ENCODE measurements around the gene RAB3A.

RAB3A gene

GRCh38 chr19:18203863-18204393 lies at the start of gene RAB3A:
RAB3A (minus strand) TSS chr19:18204042; CDS start chr19:18202740, 1,302 bp downstream.
- peak; percentile 96 to 100 (median 99) for DNase-seq

DNA sequence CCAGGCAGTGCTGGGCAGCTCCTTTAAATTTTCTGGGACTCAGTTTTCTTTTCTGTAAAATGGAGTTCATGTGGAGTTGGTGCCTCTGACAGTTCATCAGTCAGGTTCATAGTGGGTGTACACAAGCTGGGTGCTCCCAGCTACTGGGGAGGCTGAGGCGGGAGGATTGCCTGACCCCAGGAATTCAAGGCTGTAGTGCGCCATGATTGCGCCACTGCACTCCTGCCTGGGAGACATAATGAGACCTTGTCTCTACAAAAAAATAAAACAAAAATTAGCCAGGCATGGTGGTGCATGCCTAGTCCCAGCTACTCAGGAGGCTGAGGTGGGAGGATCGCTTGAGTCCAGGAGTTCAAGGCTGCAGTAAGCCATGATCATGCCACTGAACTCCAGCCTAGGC lies 49.3 kb upstream of the RAB3A start:
- no peak for DNase-seq

- DNase-seq, result no peak
These were observed 48.5 kb upstream of the RAB3A start for GRCh38 chr19:18252370-18252717.

DNA sequence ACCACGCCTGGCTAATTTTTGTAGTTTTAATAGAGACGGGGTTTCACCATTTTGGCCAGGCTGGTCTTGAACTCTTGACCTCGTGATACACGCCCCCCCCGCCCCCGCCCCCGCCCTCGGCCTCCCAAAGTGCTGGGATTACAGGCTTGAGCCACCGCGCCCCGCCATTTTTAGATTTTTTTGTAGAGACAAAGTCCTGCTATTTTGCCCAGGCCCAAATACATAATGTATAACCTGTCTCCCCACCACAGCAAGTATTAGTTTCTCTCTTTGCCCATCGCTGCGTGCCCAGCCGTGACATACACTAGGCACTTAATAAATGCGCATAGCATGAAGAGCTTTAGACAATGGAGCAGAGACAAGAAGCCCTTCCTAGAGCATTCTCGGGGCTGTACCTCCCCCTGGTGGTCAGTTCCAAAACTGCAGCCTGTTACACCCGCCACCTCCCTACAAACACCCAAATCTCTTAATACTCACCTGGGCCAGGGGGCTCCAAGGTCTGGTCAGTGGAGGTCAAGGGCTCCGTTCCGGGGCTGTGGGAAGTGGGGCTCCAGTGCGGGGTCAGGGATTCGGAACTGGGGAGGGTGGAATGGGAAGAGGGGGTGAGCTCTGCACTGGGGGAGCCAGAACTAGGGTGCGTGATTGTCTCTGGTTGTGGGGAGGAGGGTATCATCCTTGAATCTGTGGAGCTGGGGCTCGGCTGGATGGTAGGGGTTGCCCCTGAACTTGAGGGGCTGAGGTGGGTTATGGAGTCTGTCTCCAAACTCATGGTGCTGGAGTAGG lies 47.9 kb upstream of the RAB3A start:
- DNase-seq, result peak; percentile 57 to 88 (median 76)

DNA sequence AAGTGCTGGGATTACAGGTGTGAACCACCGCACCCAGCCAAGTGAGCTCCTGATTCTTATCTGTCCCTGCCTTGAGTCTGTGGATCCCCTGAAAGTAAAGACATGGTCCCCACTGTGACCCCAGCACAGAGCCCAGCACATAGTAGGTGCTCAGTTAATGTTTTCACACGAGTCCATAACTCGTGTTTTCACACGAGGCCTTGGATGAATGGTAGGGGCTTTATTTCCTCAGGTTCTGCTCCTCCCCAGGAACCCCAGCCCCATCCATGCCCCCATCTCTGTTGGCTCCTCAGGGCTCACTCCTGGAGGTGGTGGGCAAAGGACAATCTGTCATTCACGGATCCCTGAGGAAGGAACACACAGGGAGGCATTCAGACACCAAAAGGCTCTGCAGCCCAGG lies 46.0 kb upstream of the RAB3A start:
- DNase-seq, result no peak

DNA sequence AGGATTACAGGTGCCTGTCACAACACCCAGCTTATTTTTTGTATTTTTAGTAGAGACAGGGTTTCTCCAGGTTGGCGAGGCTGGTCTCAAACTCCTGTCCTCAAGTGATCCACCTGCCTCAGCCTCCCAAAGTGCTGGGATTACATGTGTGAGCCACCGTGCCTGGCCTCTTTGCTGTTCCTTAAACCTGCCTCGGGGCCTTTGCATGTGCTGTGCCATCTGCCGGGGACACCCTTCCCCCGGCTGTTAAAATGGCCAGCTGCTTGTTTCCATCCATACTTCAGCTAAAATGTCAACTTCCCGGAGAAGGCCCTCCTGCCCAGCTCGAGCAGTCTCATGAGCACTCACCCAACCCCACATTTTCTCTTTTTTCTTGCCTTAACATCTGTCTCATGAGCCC lies 41.5 kb upstream of the RAB3A start:
- DNase-seq, result no peak

DNA sequence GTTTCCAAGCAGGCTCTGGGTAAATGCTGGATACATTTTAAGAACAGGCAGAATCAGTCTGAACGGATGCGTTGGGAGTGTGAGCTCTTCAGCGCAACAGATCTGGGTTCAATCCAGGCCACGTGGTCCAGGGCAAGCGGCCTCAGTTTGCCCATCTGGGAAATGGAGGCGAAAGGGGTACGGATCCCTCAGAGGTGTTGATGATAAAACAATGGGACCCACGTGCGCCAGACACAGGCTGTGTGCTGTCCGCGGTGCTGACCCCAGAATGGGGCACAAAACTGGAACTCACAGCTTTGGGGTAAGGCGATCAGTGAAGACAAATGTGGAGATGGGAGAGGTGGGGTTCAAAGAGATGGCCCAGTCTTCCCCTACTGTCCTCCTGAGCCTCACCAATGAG lies 35.5 kb upstream of the RAB3A start:
- no peak for DNase-seq

GRCh38 chr19:18234194-18234593 lies 30.4 kb upstream of the RAB3A start:
- DNase-seq, result no peak

DNA sequence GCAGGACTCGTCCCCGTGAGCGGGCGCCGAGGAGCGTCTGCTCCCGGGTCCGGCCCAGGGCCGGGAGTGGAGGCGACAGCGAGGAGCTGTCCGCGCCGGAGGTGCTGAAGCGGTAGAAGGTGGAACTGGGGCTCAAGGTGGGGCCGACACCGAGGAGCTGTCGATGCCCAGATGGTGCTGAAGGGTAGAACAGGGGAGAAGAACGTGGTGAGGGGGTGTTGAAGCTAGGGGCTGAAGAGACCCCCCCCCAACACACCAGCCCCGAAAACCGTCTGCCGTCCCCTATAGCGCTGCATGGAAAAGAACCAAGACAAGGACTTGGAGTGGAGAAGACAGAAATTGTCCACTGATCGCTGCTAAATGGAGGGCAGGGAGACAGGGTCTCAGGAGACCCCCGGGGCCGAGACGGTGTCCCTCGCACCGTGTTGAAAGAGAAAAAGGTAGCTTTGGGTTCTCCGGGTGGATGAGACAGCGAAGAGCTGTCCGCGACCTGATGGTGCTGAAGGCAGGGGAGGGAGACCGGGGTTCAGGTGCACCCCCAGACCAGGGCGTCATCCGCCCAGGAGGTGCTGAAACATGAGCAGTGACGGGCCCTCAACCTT lies 29.5 kb upstream of the RAB3A start:
- DNase-seq, result peak in 5 of 6 experiments; percentile 20 to 55 (median 46)

DNA sequence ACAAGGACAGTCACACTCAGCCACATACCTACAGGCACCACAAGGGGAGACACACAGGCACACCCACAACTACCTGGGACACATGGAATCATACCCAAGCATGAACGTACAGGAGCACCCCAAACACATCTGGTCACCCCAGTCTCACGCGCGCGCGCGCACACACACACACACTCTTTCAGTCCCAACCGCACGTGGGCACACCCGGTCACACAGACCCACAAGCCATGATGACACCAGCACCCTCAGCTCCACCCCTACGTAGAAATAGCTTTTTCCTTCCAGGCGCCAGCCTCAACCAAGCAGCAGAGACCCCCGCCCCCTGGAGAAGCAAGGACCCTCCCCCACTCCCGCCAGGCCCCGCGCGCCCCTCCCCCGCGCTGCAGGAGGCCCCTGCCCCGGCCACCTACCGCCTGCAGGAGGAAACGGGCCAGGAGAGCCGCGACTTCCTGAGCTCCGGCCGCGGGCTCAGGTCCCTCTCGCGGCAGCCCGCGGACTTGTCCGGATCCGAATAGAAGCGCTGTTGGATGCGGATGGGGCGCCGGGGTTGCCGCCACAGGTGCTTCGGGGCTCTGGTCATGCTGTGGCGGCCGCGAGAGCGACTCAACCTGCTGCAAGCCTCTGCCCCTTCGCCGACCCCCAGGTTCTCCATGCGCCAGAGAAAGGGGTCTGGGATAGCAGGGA lies 28.8 kb upstream of the RAB3A start:
- DNase-seq, result no peak

GRCh38 chr19:18231775-18232174 lies 27.9 kb upstream of the RAB3A start:
- no peak for DNase-seq

- no peak for DNase-seq
These were observed 27.3 kb upstream of the RAB3A start for GRCh38 chr19:18230941-18231734.

- no peak for DNase-seq
These were observed 26.1 kb upstream of the RAB3A start for GRCh38 chr19:18229915-18230314.

DNA sequence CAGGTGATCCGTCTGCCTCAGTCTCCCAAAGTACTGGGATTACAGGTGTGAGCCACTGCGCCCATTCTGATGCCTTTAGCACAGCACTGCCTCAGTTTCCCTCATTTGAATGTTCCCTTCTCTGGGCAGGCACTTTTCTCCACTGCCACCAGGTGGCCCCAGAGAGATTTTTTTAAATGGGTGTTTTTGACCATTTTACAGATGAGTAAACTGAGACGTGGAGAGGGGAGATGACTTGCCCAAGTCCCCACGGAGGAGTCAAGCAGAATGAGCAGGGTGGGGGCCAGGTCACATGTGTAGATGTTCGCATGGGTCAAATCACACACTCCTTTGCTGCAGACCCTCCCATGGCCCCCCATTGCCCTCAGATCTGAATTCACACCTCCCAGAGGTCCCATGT lies 25.6 kb upstream of the RAB3A start:
- no peak for DNase-seq

- no peak for DNase-seq
These were observed 24.0 kb upstream of the RAB3A start for GRCh38 chr19:18227781-18228271.

GRCh38 chr19:18226956-18227780 lies 23.3 kb upstream of the RAB3A start:
- no peak for DNase-seq

GRCh38 chr19:18225702-18226468 lies 22.0 kb upstream of the RAB3A start, which contains the start of gene PDE4C:
PDE4C (minus strand) TSS chr19:18226438; CDS start chr19:18226415, 23 bp downstream.
- DNase-seq, result peak in 1 of 6 experiments; percentile 18

GRCh38 chr19:18225355-18225701 lies 21.5 kb upstream of the RAB3A start:
- DNase-seq, result no peak

DNA sequence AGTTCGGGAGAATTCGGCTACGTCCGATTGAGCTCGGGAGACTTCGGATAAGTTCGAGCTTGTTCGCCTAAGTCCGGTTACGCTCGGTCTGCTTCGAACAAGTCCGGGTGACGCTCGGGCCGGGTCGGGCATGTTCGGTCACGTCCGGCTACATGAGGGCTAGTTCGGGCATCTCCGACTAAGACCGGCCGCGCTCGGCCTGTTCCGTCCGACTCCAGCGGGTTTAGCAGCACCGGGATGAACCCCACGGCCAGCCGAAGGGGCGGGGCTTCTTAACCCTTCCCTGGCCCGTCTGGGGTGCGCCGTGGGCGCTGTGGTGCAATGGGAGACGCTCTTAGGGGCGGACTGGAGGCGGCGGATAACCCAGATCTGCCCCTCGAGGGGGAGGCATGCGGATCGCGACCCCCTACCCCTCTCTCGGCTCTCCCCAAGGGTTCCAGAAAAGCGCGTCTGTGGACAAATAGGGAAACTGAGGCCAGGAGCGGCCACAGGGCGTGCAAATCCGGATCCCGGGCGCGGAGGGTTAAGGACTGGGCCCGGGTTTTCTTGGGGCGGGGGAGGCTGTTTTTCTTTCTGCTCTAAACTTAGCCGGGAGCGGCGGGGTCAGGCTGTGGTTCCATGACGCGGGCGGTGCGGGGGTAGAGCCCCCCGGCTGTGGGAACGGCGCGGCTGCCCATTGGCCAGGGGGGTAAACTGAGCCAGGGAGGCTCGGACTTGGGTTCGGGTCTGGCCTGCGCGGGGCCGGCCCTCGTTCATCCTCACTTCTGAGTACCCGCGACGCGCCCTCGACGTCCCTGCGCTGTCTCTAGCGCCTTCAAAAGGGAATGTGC lies 20.9 kb upstream of the RAB3A start:
- DNase-seq, result peak; percentile 63 to 82 (median 74)

Data from stimulated activated naive CD4-positive, alpha-beta T cell (primary cell).